A549 (cell line): ENCODE measurements around the gene PTMS. TPM values are rescaled to one million over a fixed set of nuclear protein-coding genes. Genes with fewer than 3 reads are reported as not detected.

Experiments
- ATAC-seq, 2 experiments: fragments of 200-7000 bp in 1 of 2; fragments of >200 bp in 1 of 2; cut with Nextera tagmentation in 1 of 2; cut with Tn5 transposase in 1 of 2; 3 replicates each; pipeline versions ENCODE4 v1.8.0 to v1.9.1; 2018 to 2020; ENCODE audit warnings: mild to moderate bottlenecking in 1 of 2, moderate library complexity in 1 of 2
- CTCF ChIA-PET: fragments of 300-600 bp; sonication (Branson Sonifier 250); formaldehyde crosslinking; extraction: SDS; loops from one replicate; lab custom pipeline; 2021; ENCODE audit warnings: antibody characterized with exemption, inconsistent platforms; lab: Yijun Ruan, JAX
- POLR2A ChIA-PET: fragments of 350-600 bp; formaldehyde crosslinking; extraction: SDS; loops from one replicate; lab custom pipeline; 2021; ENCODE audit warnings: antibody characterized with exemption, inconsistent platforms; lab: Yijun Ruan, JAX
- DNase-seq, 2 experiments: peaks; one replicate each; pipeline versions ENCODE4 v3.0.0 to v3.0.0-alpha.2; 2011 to 2016; ENCODE audit warnings: low read depth in 1 of 2, low spot score in 1 of 2
- FAIRE-seq: peaks from 2 replicates; lab custom pipeline; 2011; peaks lifted over from hg19 to GRCh38; lab: Jason Lieb, UNC
- H3K27ac ChIP-seq, 2 experiments: fragments of >200 bp; sonication (Bioruptor Twin); formaldehyde crosslinking; 3 replicates each; pipeline ENCODE4 v1.5.1; 2016 to 2017
- H3K4me1 ChIP-seq: fragments of >200 bp; sonication (Bioruptor Twin); formaldehyde crosslinking; 3 replicates; pipeline ENCODE4 v1.6.1; 2016
- H3K4me2 ChIP-seq: fragments of >200 bp; sonication (Bioruptor Twin); formaldehyde crosslinking; 3 replicates; pipeline ENCODE4 v1.6.1; 2016
- H3K4me3 ChIP-seq: fragments of >200 bp; sonication (Bioruptor Twin); formaldehyde crosslinking; 3 replicates; pipeline ENCODE4 v1.5.1; 2016
- H3K9me3 ChIP-seq: fragments of >200 bp; sonication (Bioruptor Twin); formaldehyde crosslinking; 3 replicates; pipeline ENCODE4 v1.6.1; 2016
- FOSB ChIP-seq: fragments of 250-450 bp; sonication (Bioruptor Pico); IDR thresholded peaks from 2 replicates; pipeline ENCODE4 v1.5.0; 2020; ENCODE audit warnings: mild to moderate bottlenecking, moderate library complexity
- FOSL2 ChIP-seq, 2 experiments: fragments of 450-650 bp in 1 of 2; fragments of >200 bp in 1 of 2; sonication (Bioruptor Twin) in 1 of 2; formaldehyde crosslinking; IDR thresholded peaks; 2 replicates each; pipeline versions ENCODE4 v1.5.0 to v1.6.1; 2016 to 2020; ENCODE audit warnings: mild to moderate bottlenecking in 1 of 2, moderate library complexity in 1 of 2
- GATA3 ChIP-seq: IDR thresholded peaks from 2 replicates; pipeline ENCODE4 v1.6.1; 2012; ENCODE audit warnings: borderline replicate concordance
- HEYL ChIP-seq: fragments of 250-450 bp; sonication (Bioruptor Pico); IDR thresholded peaks from 2 replicates; pipeline ENCODE4 v1.8.0; 2021; ENCODE audit warnings: mild to moderate bottlenecking, moderate library complexity
- KDM1A ChIP-seq: fragments of 200-600 bp; sonication (generic); IDR thresholded peaks from 2 replicates; pipeline ENCODE4 v1.6.1; 2016; ENCODE audit warnings: low read depth, mild to moderate bottlenecking
- MAZ ChIP-seq: fragments of 150-350 bp; IDR thresholded peaks from 2 replicates; pipeline ENCODE4 v1.6.1; 2014; ENCODE audit warnings: antibody characterized with exemption, low read depth, low read length, borderline replicate concordance
- MYC ChIP-seq: IDR thresholded peaks from 2 replicates; pipeline ENCODE4 v1.6.1; 2012; ENCODE audit warnings: mild to moderate bottlenecking, inconsistent platforms, low read length, improper control_type of control experiment, borderline replicate concordance
- NFE2L2 ChIP-seq: fragments of 150-350 bp; conservative IDR thresholded peaks from 2 replicates; pipeline ENCODE4 v1.6.1; 2014; ENCODE audit warnings: low read length
- NR3C1 ChIP-seq: fragments of >200 bp; sonication (Bioruptor Twin); formaldehyde crosslinking; IDR thresholded peaks from 3 replicates; pipeline ENCODE4 v1.6.1; 2017
- PHF8 ChIP-seq: fragments of 200-600 bp; sonication (generic); IDR thresholded peaks from 2 replicates; pipeline ENCODE4 v1.6.1; 2016; ENCODE audit warnings: low read depth, mild to moderate bottlenecking, antibody characterized with exemption, moderate library complexity, borderline replicate concordance
- POLR2A ChIP-seq: IDR thresholded peaks from 2 replicates; pipeline ENCODE4 v1.6.1; 2012; ENCODE audit warnings: mild to moderate bottlenecking, low read length
- RAD21 ChIP-seq, 2 experiments: fragments of >200 bp in 1 of 2; sonication (Bioruptor Twin) in 1 of 2; formaldehyde crosslinking in 1 of 2; IDR thresholded peaks in 1 of 2; conservative IDR thresholded peaks in 1 of 2; 2 replicates in 1 of 2; 3 replicates in 1 of 2; pipeline ENCODE4 v1.6.1; 2012 to 2018; ENCODE audit warnings: inconsistent platforms in 1 of 2
- SREBF2 ChIP-seq: fragments of 450-650 bp; IDR thresholded peaks from 2 replicates; pipeline ENCODE4 v1.6.1; 2014; ENCODE audit warnings: mild to moderate bottlenecking, moderate library complexity
- TFCP2L1 ChIP-seq: fragments of 250-450 bp; sonication (Bioruptor Pico); IDR thresholded peaks from 2 replicates; pipeline ENCODE4 v1.5.0; 2021; ENCODE audit warnings: mild to moderate bottlenecking
- ZC3H11A ChIP-seq: fragments of 450-650 bp; IDR thresholded peaks from 2 replicates; pipeline ENCODE4 v1.6.1; 2014; ENCODE audit warnings: antibody characterized with exemption, mild to moderate bottlenecking
- ZNF302 ChIP-seq: fragments of 250-450 bp; sonication (Bioruptor Pico); IDR thresholded peaks from 2 replicates; pipeline ENCODE4 v1.9.0; 2021; ENCODE audit warnings: inconsistent platforms, mild to moderate bottlenecking, moderate library complexity
- WGBS: methylation state at CpG from one replicate; pipeline ENCODE4 v1.1.6; 2017; ENCODE audit errors: missing lambda C conversion rate; 5-methylcytosine and 5-hydroxymethylcytosine counted together
- polyA plus RNA-seq, 4 experiments: library from polyadenylated mRNA; depleted of rRNA in 3 of 4; stranded (reverse); fragments of >200 nt; fragmentation: RNase III in 1 of 4; extraction: RNeasy Plus Mini Kit Qiagen cat#74134 plus additional on column Dnase treatment in 1 of 4; gene quantifications; 2 replicates in 3 of 4; 3 replicates in 1 of 4; pipeline ENCODE4 v1.2.3, GENCODE V29; 2011 to 2017
- TF ChIP-seq, protein P1 (sequence below): IDR thresholded peaks from 2 replicates; pipeline ENCODE4 v1.6.1; 2012
- TF ChIP-seq, protein P2 (sequence below): fragments of 150-350 bp; IDR thresholded peaks from 2 replicates; pipeline ENCODE4 v1.6.1; 2014; ENCODE audit warnings: low read depth, mild to moderate bottlenecking, low read length
- TF ChIP-seq, protein P3 (sequence below): fragments of 200-600 bp; sonication (generic); IDR thresholded peaks from 2 replicates; pipeline ENCODE4 v1.6.1; 2016; ENCODE audit warnings: antibody characterized with exemption, mild to moderate bottlenecking, moderate library complexity
- TF ChIP-seq, protein P4 (sequence below): fragments of >200 bp; sonication (Bioruptor Twin); formaldehyde crosslinking; IDR thresholded peaks from 3 replicates; pipeline ENCODE4 v1.6.1; 2016

The PTMS gene
- polyA plus RNA-seq, 2 of the 4 experiments (the other 2 are of a cell fraction) = 391 to 1,195 TPM

DNA sequence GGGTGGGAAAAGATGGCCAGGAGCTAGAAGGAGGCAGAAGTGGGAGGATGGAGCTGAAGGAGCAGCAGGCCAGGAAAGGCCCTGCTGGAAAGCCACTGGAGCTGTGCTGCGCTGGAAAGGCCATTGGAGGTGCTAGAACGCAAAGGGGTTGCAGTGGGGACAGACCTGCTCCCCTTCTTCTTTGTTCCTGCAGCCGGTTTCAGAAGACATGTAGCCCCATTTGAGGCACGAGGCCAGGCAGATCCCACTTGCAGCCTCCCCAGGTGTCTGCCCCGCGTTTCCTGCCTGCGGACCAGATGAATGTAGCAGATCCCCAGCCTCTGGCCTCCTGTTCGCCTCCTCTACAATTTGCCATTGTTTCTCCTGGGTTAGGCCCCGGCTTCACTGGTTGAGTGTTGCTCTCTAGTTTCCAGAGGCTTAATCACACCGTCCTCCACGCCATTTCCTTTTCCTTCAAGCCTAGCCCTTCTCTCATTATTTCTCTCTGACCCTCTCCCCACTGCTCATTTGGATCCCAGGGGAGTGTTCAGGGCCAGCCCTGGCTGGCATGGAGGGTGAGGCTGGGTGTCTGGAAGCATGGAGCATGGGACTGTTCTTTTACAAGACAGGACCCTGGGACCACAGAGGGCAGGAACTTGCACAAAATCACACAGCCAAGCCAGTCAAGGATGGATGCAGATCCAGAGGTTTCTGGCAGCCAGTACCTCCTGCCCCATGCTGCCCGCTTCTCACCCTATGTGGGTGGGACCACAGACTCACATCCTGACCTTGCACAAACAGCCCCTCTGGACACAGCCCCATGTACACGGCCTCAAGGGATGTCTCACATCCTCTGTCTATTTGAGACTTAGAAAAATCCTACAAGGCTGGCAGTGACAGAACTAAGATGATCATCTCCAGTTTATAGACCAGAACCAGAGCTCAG is 53.2 kb downstream of the PTMS start:
- H3K27ac ChIP-seq = no peak overlapping the region
- TF ChIP-seq KDM1A (no peak), ZNF302 (no peak), SREBF2 (no peak), PHF8 (no peak), MYC (no peak), MAZ (no peak), NFE2L2 (no peak)
- TF ChIP-seq, protein P1, sequence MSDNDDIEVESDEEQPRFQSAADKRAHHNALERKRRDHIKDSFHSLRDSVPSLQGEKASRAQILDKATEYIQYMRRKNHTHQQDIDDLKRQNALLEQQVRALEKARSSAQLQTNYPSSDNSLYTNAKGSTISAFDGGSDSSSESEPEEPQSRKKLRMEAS = no peak
- TF ChIP-seq, protein P2, sequence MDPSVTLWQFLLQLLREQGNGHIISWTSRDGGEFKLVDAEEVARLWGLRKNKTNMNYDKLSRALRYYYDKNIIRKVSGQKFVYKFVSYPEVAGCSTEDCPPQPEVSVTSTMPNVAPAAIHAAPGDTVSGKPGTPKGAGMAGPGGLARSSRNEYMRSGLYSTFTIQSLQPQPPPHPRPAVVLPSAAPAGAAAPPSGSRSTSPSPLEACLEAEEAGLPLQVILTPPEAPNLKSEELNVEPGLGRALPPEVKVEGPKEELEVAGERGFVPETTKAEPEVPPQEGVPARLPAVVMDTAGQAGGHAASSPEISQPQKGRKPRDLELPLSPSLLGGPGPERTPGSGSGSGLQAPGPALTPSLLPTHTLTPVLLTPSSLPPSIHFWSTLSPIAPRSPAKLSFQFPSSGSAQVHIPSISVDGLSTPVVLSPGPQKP = no peak

DNA sequence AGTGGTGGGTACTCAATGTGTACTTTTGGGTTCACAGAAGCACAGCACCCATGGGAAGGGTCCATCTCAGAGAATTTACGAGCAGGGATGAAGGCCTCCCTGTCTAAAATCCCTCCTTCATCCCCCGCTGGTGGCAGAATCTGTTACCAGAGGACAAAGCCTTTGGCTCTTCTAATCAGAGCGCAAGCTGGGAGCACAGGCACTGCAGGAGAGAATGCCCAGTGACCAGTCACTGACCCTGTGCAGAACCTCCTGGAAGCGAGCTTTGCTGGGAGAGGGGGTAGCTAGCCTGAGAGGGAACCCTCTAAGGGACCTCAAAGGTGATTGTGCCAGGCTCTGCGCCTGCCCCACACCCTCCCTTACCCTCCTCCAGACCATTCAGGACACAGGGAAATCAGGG is 54.0 kb downstream of the PTMS start:
- Histone ChIP-seq H3K9me3 (no peaks in the 10 kb centered on the region), H3K4me1 (peaks cover 12% of the 10 kb centered on the region)
- CTCF ChIA-PET = interaction anchor here (0.8 to 29.8 kb wide), 8 partner anchors 8 to 84 kb away, joined by 3 to 306 read pairs (median 9); partner anchors contain the start of genes MLF2 and PTMS
- DNase-seq = no peak
- no peak for TF ChIP-seq RAD21 (conservative IDR thresholded peaks at IDR 0.05 in 1 of 2, IDR thresholded peaks at IDR 0.05 in 1 of 2)
- TF ChIP-seq NFE2L2 = no peak
- TF ChIP-seq, protein P3, sequence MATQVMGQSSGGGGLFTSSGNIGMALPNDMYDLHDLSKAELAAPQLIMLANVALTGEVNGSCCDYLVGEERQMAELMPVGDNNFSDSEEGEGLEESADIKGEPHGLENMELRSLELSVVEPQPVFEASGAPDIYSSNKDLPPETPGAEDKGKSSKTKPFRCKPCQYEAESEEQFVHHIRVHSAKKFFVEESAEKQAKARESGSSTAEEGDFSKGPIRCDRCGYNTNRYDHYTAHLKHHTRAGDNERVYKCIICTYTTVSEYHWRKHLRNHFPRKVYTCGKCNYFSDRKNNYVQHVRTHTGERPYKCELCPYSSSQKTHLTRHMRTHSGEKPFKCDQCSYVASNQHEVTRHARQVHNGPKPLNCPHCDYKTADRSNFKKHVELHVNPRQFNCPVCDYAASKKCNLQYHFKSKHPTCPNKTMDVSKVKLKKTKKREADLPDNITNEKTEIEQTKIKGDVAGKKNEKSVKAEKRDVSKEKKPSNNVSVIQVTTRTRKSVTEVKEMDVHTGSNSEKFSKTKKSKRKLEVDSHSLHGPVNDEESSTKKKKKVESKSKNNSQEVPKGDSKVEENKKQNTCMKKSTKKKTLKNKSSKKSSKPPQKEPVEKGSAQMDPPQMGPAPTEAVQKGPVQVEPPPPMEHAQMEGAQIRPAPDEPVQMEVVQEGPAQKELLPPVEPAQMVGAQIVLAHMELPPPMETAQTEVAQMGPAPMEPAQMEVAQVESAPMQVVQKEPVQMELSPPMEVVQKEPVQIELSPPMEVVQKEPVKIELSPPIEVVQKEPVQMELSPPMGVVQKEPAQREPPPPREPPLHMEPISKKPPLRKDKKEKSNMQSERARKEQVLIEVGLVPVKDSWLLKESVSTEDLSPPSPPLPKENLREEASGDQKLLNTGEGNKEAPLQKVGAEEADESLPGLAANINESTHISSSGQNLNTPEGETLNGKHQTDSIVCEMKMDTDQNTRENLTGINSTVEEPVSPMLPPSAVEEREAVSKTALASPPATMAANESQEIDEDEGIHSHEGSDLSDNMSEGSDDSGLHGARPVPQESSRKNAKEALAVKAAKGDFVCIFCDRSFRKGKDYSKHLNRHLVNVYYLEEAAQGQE = no peak
- TF ChIP-seq NR3C1 = no peak
- TF ChIP-seq FOSL2 (IDR thresholded peaks at IDR 0.05) = no peak
- no peak for TF ChIP-seq FOSL2 (CRISPR knock-in tag; IDR thresholded peaks at IDR 0.05)
- TF ChIP-seq GATA3 = no peak
- TF ChIP-seq POLR2A = no peak
- no peak for TF ChIP-seq HEYL
- TF ChIP-seq ZC3H11A = no peak
- TF ChIP-seq PHF8 = no peak
- TF ChIP-seq FOSB (CRISPR knock-in tag) = no peak
- TF ChIP-seq, protein P4, sequence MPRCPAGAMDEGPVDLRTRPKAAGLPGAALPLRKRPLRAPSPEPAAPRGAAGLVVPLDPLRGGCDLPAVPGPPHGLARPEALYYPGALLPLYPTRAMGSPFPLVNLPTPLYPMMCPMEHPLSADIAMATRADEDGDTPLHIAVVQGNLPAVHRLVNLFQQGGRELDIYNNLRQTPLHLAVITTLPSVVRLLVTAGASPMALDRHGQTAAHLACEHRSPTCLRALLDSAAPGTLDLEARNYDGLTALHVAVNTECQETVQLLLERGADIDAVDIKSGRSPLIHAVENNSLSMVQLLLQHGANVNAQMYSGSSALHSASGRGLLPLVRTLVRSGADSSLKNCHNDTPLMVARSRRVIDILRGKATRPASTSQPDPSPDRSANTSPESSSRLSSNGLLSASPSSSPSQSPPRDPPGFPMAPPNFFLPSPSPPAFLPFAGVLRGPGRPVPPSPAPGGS = no peak
- no peak for TF ChIP-seq TFCP2L1 (CRISPR knock-in tag)
- TF ChIP-seq, all 56 proteins: peak for 0
- POLR2A ChIA-PET = interaction anchor here (0.6 kb wide), 1 partner anchor 31 kb away, joined by 3 read pairs; no protein-coding TSS in a partner anchor
- Histone ChIP-seq H3K4me3 (no peak overlapping the region), H3K27ac (no peak overlapping the region), H3K4me2 (no peak overlapping the region)
- ATAC-seq (no peak; a peak in 1 of 6 replicates), FAIRE-seq (no peak)
- WGBS = 57% methylated on average over 5 of the region's 5 CpGs

More for the DNA sequence above, 53.2 kb downstream of the PTMS start:
- no peak overlapping the region for H3K4me3 ChIP-seq
- H3K4me2 ChIP-seq = no peak overlapping the region
- DNase-seq (no peak), ATAC-seq (no peak), FAIRE-seq (no peak)
- CTCF ChIA-PET = interaction anchor here (0.8 to 29.8 kb wide), 8 partner anchors 9 to 84 kb away, joined by 3 to 306 read pairs (median 6); partner anchors contain the start of genes MLF2 and PTMS
- 89% methylated on average over 13 of the region's 13 CpGs for WGBS
- POLR2A ChIA-PET = interaction anchor here (1.4 kb wide), 1 partner anchor 66 kb away, joined by 5 read pairs; the partner anchor contains the start of gene MLF2
- H3K4me1 ChIP-seq = peaks cover 12% of the 10 kb centered on the region
- H3K9me3 ChIP-seq = no peaks in the 10 kb centered on the region

Other genes with a start within 250 kb of the PTMS start
- gene GAPDH, start 231.8 kb upstream of the PTMS start, polyA plus RNA-seq (2011; rRNA removed) = 10,036 and 10,800 TPM in 2 replicates
- 6,292 to 6,607 TPM (median 6,463 TPM) in 3 replicates for gene GAPDH, start 231.8 kb upstream of the PTMS start, polyA plus RNA-seq (2017; fragmentation: RNase III; extraction: RNeasy Plus Mini Kit Qiagen cat#74134 plus additional on column Dnase treatment)
- gene IFFO1, start 210.3 kb upstream of the PTMS start, polyA plus RNA-seq (2011; rRNA removed) = 0.74 and 1.0 TPM in 2 replicates
- gene IFFO1, start 210.3 kb upstream of the PTMS start, polyA plus RNA-seq (2017; fragmentation: RNase III; extraction: RNeasy Plus Mini Kit Qiagen cat#74134 plus additional on column Dnase treatment) = 0.94 to 1.5 TPM (median 1.1 TPM) in 3 replicates
- gene NOP2, start 198.1 kb upstream of the PTMS start, polyA plus RNA-seq (2011; rRNA removed) = 162 and 176 TPM in 2 replicates
- gene NOP2, start 198.1 kb upstream of the PTMS start, polyA plus RNA-seq (2017; fragmentation: RNase III; extraction: RNeasy Plus Mini Kit Qiagen cat#74134 plus additional on column Dnase treatment) = 100 to 108 TPM (median 104 TPM) in 3 replicates
- 53.7 and 99.3 TPM in 2 replicates for gene CHD4, start 159.0 kb upstream of the PTMS start, polyA plus RNA-seq (2011; rRNA removed)
- 83.4 to 87.8 TPM (median 84.8 TPM) in 3 replicates for gene CHD4, start 159.0 kb upstream of the PTMS start, polyA plus RNA-seq (2017; fragmentation: RNase III; extraction: RNeasy Plus Mini Kit Qiagen cat#74134 plus additional on column Dnase treatment)
- gene LPAR5, start 130.4 kb upstream of the PTMS start, polyA plus RNA-seq (2011; rRNA removed) = 0.74 and 0.97 TPM in 2 replicates
- gene LPAR5, start 130.4 kb upstream of the PTMS start, polyA plus RNA-seq (2017; fragmentation: RNase III; extraction: RNeasy Plus Mini Kit Qiagen cat#74134 plus additional on column Dnase treatment) = 0.29 to 0.66 TPM (median 0.58 TPM) in 3 replicates
- 0.70 and 1.4 TPM in 2 replicates for gene ACRBP, start 118.9 kb upstream of the PTMS start, polyA plus RNA-seq (2011; rRNA removed)
- 0.28 to 0.36 TPM (median 0.34 TPM) in 3 replicates for gene ACRBP, start 118.9 kb upstream of the PTMS start, polyA plus RNA-seq (2017; fragmentation: RNase III; extraction: RNeasy Plus Mini Kit Qiagen cat#74134 plus additional on column Dnase treatment)
- 36.5 and 41.3 TPM in 2 replicates for gene ING4, start 103.2 kb upstream of the PTMS start, polyA plus RNA-seq (2011; rRNA removed)
- 15.3 to 19.5 TPM (median 18.8 TPM) in 3 replicates for gene ING4, start 103.2 kb upstream of the PTMS start, polyA plus RNA-seq (2017; fragmentation: RNase III; extraction: RNeasy Plus Mini Kit Qiagen cat#74134 plus additional on column Dnase treatment)
- 59.6 and 81.9 TPM in 2 replicates for gene ZNF384, start 77.0 kb upstream of the PTMS start, polyA plus RNA-seq (2011; rRNA removed)
- 64.7 to 86.4 TPM (median 79.8 TPM) in 3 replicates for gene ZNF384, start 77.0 kb upstream of the PTMS start, polyA plus RNA-seq (2017; fragmentation: RNase III; extraction: RNeasy Plus Mini Kit Qiagen cat#74134 plus additional on column Dnase treatment)
- 0.10 and 0.22 TPM in 2 replicates for gene PIANP, start 65.5 kb upstream of the PTMS start, polyA plus RNA-seq (2011; rRNA removed)
- gene PIANP, start 65.5 kb upstream of the PTMS start, polyA plus RNA-seq (2017; fragmentation: RNase III; extraction: RNeasy Plus Mini Kit Qiagen cat#74134 plus additional on column Dnase treatment) = 0.30 to 0.56 TPM (median 0.45 TPM) in 3 replicates
- gene COPS7A, start 42.3 kb upstream of the PTMS start, polyA plus RNA-seq (2011; rRNA removed) = 78.8 and 95.0 TPM in 2 replicates
- 46.9 to 51.2 TPM (median 50.0 TPM) in 3 replicates for gene COPS7A, start 42.3 kb upstream of the PTMS start, polyA plus RNA-seq (2017; fragmentation: RNase III; extraction: RNeasy Plus Mini Kit Qiagen cat#74134 plus additional on column Dnase treatment)
- 302 and 310 TPM in 2 replicates for gene MLF2, start 13.2 kb upstream of the PTMS start, polyA plus RNA-seq (2011; rRNA removed)
- gene MLF2, start 13.2 kb upstream of the PTMS start, polyA plus RNA-seq (2017; fragmentation: RNase III; extraction: RNeasy Plus Mini Kit Qiagen cat#74134 plus additional on column Dnase treatment) = 269 to 305 TPM (median 295 TPM) in 3 replicates
- 0.56 and 0.66 TPM in 2 replicates for gene LAG3, start 6.2 kb downstream of the PTMS start, polyA plus RNA-seq (2011; rRNA removed)
- gene LAG3, start 6.2 kb downstream of the PTMS start, polyA plus RNA-seq (2017; fragmentation: RNase III; extraction: RNeasy Plus Mini Kit Qiagen cat#74134 plus additional on column Dnase treatment) = 1.6 to 2.3 TPM (median 1.7 TPM) in 3 replicates
- gene CD4, start 23.2 kb downstream of the PTMS start, polyA plus RNA-seq (2011; rRNA removed) = not detected in 2 replicates
- 0.03 TPM in 1 of 3 replicates, not detected in the others for gene CD4, start 23.2 kb downstream of the PTMS start, polyA plus RNA-seq (2017; fragmentation: RNase III; extraction: RNeasy Plus Mini Kit Qiagen cat#74134 plus additional on column Dnase treatment)
- gene GPR162, start 55.5 kb downstream of the PTMS start, polyA plus RNA-seq (2011; rRNA removed) = 1.8 TPM in 2 replicates
- gene GPR162, start 55.5 kb downstream of the PTMS start, polyA plus RNA-seq (2017; fragmentation: RNase III; extraction: RNeasy Plus Mini Kit Qiagen cat#74134 plus additional on column Dnase treatment) = 1.7 to 2.4 TPM (median 1.7 TPM) in 3 replicates
- 8.1 and 8.6 TPM in 2 replicates for gene P3H3, start 62.0 kb downstream of the PTMS start, polyA plus RNA-seq (2011; rRNA removed)
- 17.7 to 23.2 TPM (median 21.9 TPM) in 3 replicates for gene P3H3, start 62.0 kb downstream of the PTMS start, polyA plus RNA-seq (2017; fragmentation: RNase III; extraction: RNeasy Plus Mini Kit Qiagen cat#74134 plus additional on column Dnase treatment)
- gene GNB3, start 74.6 kb downstream of the PTMS start, polyA plus RNA-seq (2011; rRNA removed) = 0.94 and 1.1 TPM in 2 replicates
- 2.3 to 3.7 TPM (median 2.7 TPM) in 3 replicates for gene GNB3, start 74.6 kb downstream of the PTMS start, polyA plus RNA-seq (2017; fragmentation: RNase III; extraction: RNeasy Plus Mini Kit Qiagen cat#74134 plus additional on column Dnase treatment)
- gene CDCA3, start 84.9 kb downstream of the PTMS start, polyA plus RNA-seq (2011; rRNA removed) = 51.5 and 57.5 TPM in 2 replicates
- 79.6 to 92.0 TPM (median 80.2 TPM) in 3 replicates for gene CDCA3, start 84.9 kb downstream of the PTMS start, polyA plus RNA-seq (2017; fragmentation: RNase III; extraction: RNeasy Plus Mini Kit Qiagen cat#74134 plus additional on column Dnase treatment)
- 58.6 and 64.5 TPM in 2 replicates for gene USP5, start 85.8 kb downstream of the PTMS start, polyA plus RNA-seq (2011; rRNA removed)
- gene USP5, start 85.8 kb downstream of the PTMS start, polyA plus RNA-seq (2017; fragmentation: RNase III; extraction: RNeasy Plus Mini Kit Qiagen cat#74134 plus additional on column Dnase treatment) = 75.3 to 78.2 TPM (median 76.9 TPM) in 3 replicates
- gene TPI1, start 101.2 kb downstream of the PTMS start, polyA plus RNA-seq (2011; rRNA removed) = 1,913 and 2,511 TPM in 2 replicates
- gene TPI1, start 101.2 kb downstream of the PTMS start, polyA plus RNA-seq (2017; fragmentation: RNase III; extraction: RNeasy Plus Mini Kit Qiagen cat#74134 plus additional on column Dnase treatment) = 1,221 to 1,293 TPM (median 1,253 TPM) in 3 replicates
- gene SPSB2, start 106.9 kb downstream of the PTMS start, polyA plus RNA-seq (2011; rRNA removed) = 15.3 and 16.8 TPM in 2 replicates
- gene SPSB2, start 106.9 kb downstream of the PTMS start, polyA plus RNA-seq (2017; fragmentation: RNase III; extraction: RNeasy Plus Mini Kit Qiagen cat#74134 plus additional on column Dnase treatment) = 20.8 to 22.1 TPM (median 21.8 TPM) in 3 replicates
- gene LRRC23, start 138.5 kb downstream of the PTMS start, polyA plus RNA-seq (2011; rRNA removed) = 33.3 and 40.4 TPM in 2 replicates
- 17.2 to 19.1 TPM (median 19.1 TPM) in 3 replicates for gene LRRC23, start 138.5 kb downstream of the PTMS start, polyA plus RNA-seq (2017; fragmentation: RNase III; extraction: RNeasy Plus Mini Kit Qiagen cat#74134 plus additional on column Dnase treatment)
- 26.2 and 45.1 TPM in 2 replicates for gene ENO2, start 148.2 kb downstream of the PTMS start, polyA plus RNA-seq (2011; rRNA removed)
- gene ENO2, start 148.2 kb downstream of the PTMS start, polyA plus RNA-seq (2017; fragmentation: RNase III; extraction: RNeasy Plus Mini Kit Qiagen cat#74134 plus additional on column Dnase treatment) = 31.0 to 38.6 TPM (median 31.6 TPM) in 3 replicates
- gene ATN1, start 161.6 kb downstream of the PTMS start, polyA plus RNA-seq (2011; rRNA removed) = 11.3 and 23.1 TPM in 2 replicates
- 40.3 to 51.6 TPM (median 51.2 TPM) in 3 replicates for gene ATN1, start 161.6 kb downstream of the PTMS start, polyA plus RNA-seq (2017; fragmentation: RNase III; extraction: RNeasy Plus Mini Kit Qiagen cat#74134 plus additional on column Dnase treatment)
- gene RNU7-1, start 177.5 kb downstream of the PTMS start, polyA plus RNA-seq (2011; rRNA removed) = not detected in 2 replicates
- not detected in 3 replicates for gene RNU7-1, start 177.5 kb downstream of the PTMS start, polyA plus RNA-seq (2017; fragmentation: RNase III; extraction: RNeasy Plus Mini Kit Qiagen cat#74134 plus additional on column Dnase treatment)
- gene C12orf57, start 177.7 kb downstream of the PTMS start, polyA plus RNA-seq (2011; rRNA removed) = 466 and 493 TPM in 2 replicates
- 224 to 273 TPM (median 261 TPM) in 3 replicates for gene C12orf57, start 177.7 kb downstream of the PTMS start, polyA plus RNA-seq (2017; fragmentation: RNase III; extraction: RNeasy Plus Mini Kit Qiagen cat#74134 plus additional on column Dnase treatment)
- 18.9 and 29.0 TPM in 2 replicates for gene PTPN6, start 185.0 kb downstream of the PTMS start, polyA plus RNA-seq (2011; rRNA removed)
- 14.2 to 17.1 TPM (median 15.1 TPM) in 3 replicates for gene PTPN6, start 185.0 kb downstream of the PTMS start, polyA plus RNA-seq (2017; fragmentation: RNase III; extraction: RNeasy Plus Mini Kit Qiagen cat#74134 plus additional on column Dnase treatment)
- gene PHB2, start 204.3 kb downstream of the PTMS start, polyA plus RNA-seq (2011; rRNA removed) = 296 and 297 TPM in 2 replicates
- 292 to 313 TPM (median 293 TPM) in 3 replicates for gene PHB2, start 204.3 kb downstream of the PTMS start, polyA plus RNA-seq (2017; fragmentation: RNase III; extraction: RNeasy Plus Mini Kit Qiagen cat#74134 plus additional on column Dnase treatment)
- 92.0 and 96.7 TPM in 2 replicates for gene EMG1, start 204.6 kb downstream of the PTMS start, polyA plus RNA-seq (2011; rRNA removed)
- 65.7 to 78.2 TPM (median 67.9 TPM) in 3 replicates for gene EMG1, start 204.6 kb downstream of the PTMS start, polyA plus RNA-seq (2017; fragmentation: RNase III; extraction: RNeasy Plus Mini Kit Qiagen cat#74134 plus additional on column Dnase treatment)